ENCODE results near the gene TENM4. TPM values are rescaled to one million over a fixed set of nuclear protein-coding genes. Genes with fewer than 3 reads are reported as not detected.

TENM4 gene
- polyA plus RNA-seq, 1 experiment, result 0.39 TPM

DNA sequence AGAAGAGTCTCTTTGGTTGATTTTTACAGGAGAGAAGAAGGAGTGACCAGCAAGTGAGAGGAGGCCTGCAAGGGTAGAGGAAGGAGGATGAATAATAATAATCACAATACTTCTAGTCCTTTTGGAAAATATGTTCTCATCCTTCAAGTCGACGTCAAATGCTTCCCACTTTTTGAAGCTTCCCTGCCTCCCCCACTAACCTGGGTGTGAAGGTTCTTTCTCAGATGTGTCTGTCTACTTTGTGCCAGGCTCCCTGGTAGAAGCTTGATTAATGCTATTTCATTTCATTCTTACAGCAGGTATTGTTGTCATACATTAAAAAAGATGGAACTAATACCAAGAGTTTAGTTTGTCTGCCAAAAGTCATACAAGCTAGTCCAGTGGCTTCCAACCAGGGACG lies 17.1 kb downstream of the TENM4 start:
- ChIA-PET CTCF (interaction anchor here (2.1 kb wide), 1 partner anchor 23 kb away, joined by 6 read pairs; no protein-coding TSS in a partner anchor), POLR2A (no interaction called here)
- H3K27me3 ChIP-seq (ENCODE audit: control insufficient read depth, insufficient read depth, low read length), result no peaks in the 10 kb centered on the region
- H3K4me3 ChIP-seq (ENCODE audit: low read depth, low read length), result no peak overlapping the region
- DNase-seq (ENCODE audit: low read depth), result no peak
- no peaks in the 10 kb centered on the region for H3K36me3 ChIP-seq (ENCODE audit: control insufficient read depth, insufficient read depth, low read length)
- TF ChIP-seq, protein P1, sequence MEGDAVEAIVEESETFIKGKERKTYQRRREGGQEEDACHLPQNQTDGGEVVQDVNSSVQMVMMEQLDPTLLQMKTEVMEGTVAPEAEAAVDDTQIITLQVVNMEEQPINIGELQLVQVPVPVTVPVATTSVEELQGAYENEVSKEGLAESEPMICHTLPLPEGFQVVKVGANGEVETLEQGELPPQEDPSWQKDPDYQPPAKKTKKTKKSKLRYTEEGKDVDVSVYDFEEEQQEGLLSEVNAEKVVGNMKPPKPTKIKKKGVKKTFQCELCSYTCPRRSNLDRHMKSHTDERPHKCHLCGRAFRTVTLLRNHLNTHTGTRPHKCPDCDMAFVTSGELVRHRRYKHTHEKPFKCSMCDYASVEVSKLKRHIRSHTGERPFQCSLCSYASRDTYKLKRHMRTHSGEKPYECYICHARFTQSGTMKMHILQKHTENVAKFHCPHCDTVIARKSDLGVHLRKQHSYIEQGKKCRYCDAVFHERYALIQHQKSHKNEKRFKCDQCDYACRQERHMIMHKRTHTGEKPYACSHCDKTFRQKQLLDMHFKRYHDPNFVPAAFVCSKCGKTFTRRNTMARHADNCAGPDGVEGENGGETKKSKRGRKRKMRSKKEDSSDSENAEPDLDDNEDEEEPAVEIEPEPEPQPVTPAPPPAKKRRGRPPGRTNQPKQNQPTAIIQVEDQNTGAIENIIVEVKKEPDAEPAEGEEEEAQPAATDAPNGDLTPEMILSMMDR (IDR thresholded peaks at IDR 0.05; ENCODE audit: insufficient read depth, low read depth, low read length), result no peak

DNA sequence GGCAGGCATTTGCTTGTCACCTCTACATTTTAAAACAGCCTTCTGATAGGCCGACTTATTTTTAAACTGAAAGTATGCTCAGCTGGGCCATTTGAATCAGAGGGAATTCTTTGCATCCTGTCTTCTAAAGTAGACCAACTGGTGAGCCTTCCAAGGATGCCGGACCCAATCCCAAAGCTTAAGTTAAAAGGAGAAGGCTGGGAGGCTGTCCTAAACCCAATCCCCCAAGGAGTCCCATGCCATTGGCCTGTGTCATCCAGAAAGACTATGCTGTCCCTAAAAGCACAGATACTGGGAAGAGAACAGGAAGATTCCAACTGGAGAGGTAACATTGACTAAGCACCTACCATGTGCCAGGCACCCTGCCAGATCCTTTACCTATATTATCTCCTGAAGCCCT lies 18.0 kb downstream of the TENM4 start:
- H3K27me3 ChIP-seq (ENCODE audit: control insufficient read depth, insufficient read depth, low read length), result no peaks in the 10 kb centered on the region
- no peak for DNase-seq (ENCODE audit: low read depth)
- H3K36me3 ChIP-seq (ENCODE audit: control insufficient read depth, insufficient read depth, low read length), result no peaks in the 10 kb centered on the region
- POLR2A ChIA-PET, result interaction anchor here (0.7 kb wide), 1 partner anchor 10 kb away, joined by 3 read pairs; no protein-coding TSS in a partner anchor
- TF ChIP-seq, protein P1 (IDR thresholded peaks at IDR 0.05; ENCODE audit: insufficient read depth, low read depth, low read length), result no peak
- no peak overlapping the region for H3K4me3 ChIP-seq (ENCODE audit: low read depth, low read length)
- CTCF ChIA-PET, result no interaction called here

DNA sequence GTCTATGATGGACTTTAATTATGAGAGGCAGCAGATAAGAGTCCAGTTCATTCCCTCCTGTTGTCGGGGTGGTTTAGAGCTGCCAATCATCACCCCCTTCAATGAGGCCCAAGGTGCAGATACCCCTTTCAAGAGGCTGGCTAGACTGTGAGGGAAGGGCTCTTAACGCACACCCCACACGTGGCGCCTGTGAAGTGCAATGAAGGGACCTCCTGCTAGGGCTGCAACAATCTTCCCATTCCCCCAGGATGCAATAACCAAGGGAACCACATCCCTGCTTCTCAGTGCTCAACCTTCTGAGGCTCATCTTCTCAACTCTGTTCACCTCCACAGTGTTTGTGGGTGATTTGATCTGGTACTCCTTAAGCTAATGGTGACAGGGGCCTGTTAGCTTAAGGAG lies 19.0 kb downstream of the TENM4 start:
- DNase-seq (ENCODE audit: low read depth), result no peak
- TF ChIP-seq, protein P1 (IDR thresholded peaks at IDR 0.05; ENCODE audit: insufficient read depth, low read depth, low read length), result no peak
- Histone ChIP-seq H3K4me3 (ENCODE audit: low read depth, low read length) (no peak overlapping the region), H3K36me3 (ENCODE audit: control insufficient read depth, insufficient read depth, low read length) (no peaks in the 10 kb centered on the region), H3K27me3 (ENCODE audit: control insufficient read depth, insufficient read depth, low read length) (no peaks in the 10 kb centered on the region)
- ChIA-PET CTCF (interaction anchor here (0.7 to 1.5 kb wide), 6 partner anchors 8 to 21 kb away, joined by 3 to 6 read pairs (median 3); partner anchors contain the start of gene TENM4), POLR2A (no interaction called here)

DNA sequence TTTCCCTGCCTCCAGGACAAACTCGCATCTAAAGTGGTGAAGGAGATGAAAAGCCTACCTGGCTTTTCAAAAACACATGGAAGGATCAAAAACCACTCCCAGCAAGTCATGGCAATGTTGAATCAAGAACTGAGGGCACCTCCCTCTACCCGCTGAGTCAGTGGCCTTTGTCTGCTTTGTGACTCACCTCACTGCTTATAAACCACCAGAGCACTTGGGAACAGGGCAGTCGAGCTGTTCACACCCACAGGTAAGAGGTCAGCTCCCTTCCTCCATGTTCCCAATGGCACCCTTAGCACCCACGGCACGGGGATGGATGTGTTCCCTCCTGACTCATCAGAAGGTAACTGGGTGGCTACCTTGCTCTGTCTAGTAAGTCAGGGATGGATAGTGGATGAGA lies 21.7 kb downstream of the TENM4 start:
- Histone ChIP-seq H3K4me3 (ENCODE audit: low read depth, low read length) (no peak overlapping the region), H3K36me3 (ENCODE audit: control insufficient read depth, insufficient read depth, low read length) (no peaks in the 10 kb centered on the region), H3K27me3 (ENCODE audit: control insufficient read depth, insufficient read depth, low read length) (no peaks in the 10 kb centered on the region)
- CTCF ChIA-PET, result interaction anchor here (1.2 kb wide), 1 partner anchor 619 kb away, joined by 3 read pairs; no protein-coding TSS in a partner anchor
- DNase-seq (ENCODE audit: low read depth), result no peak
- TF ChIP-seq, protein P1 (IDR thresholded peaks at IDR 0.05; ENCODE audit: insufficient read depth, low read depth, low read length), result no peak
- POLR2A ChIA-PET, result no interaction called here

DNA sequence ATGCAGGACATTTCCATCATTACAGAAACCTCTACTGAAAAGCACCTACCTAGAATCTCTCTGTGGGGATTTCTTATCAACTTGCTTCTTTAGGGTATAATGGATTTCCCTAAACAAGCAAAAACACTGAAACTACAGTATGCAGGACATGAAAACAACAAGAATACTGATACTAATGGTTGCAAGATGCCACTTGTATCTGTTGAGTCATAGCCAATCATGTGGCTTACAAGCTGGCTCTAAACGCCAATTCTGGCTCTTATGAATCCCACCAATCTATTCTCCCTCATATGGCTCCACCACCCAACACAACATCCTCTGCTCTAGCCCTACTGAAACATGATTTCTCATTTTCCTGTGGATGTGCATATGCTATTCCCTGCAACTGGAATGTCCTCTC lies 22.6 kb downstream of the TENM4 start:
- CTCF ChIA-PET, result no interaction called here

More for the DNA sequence above, 22.6 kb downstream of the TENM4 start:
- TF ChIP-seq, protein P1 (IDR thresholded peaks at IDR 0.05; ENCODE audit: insufficient read depth, low read depth, low read length), result no peak
- no peak for DNase-seq (ENCODE audit: low read depth)
- no peaks in the 10 kb centered on the region for H3K27me3 ChIP-seq (ENCODE audit: control insufficient read depth, insufficient read depth, low read length)
- POLR2A ChIA-PET, result no interaction called here
- no peaks in the 10 kb centered on the region for H3K36me3 ChIP-seq (ENCODE audit: control insufficient read depth, insufficient read depth, low read length)
- H3K4me3 ChIP-seq (ENCODE audit: low read depth, low read length), result no peak overlapping the region

All from BJ (cell line).